K562 (cell line): ENCODE results near the gene FBXL2. TPM values are rescaled to one million over a fixed set of nuclear protein-coding genes. Genes with fewer than 3 reads are reported as not detected.
A peak's percentile ranks its signal among the peaks of the same experiment; 100 is the strongest.

Source experiments
- ATAC-seq: fragments of 200-7000 bp; cut with Tn5 transposase; 3 replicates; pipeline ENCODE4 v1.9.1; 2020; ENCODE audit warnings: moderate library complexity
- BruUV-seq: library from RNA; stranded (reverse); fragments of 400-500 nt; replicated peaks from 2 replicates; lab custom pipeline; 2021; lab: Mats Ljungman, UMichigan
- CTCF ChIA-PET: fragments of 300-600 bp; formaldehyde crosslinking; extraction: SDS; loops from one replicate; lab custom pipeline; 2021; ENCODE audit warnings: low intra/inter-chr PET ratio; lab: Yijun Ruan, JAX
- POLR2A ChIA-PET: fragments of 300-600, 350-650 bp; sonication (Branson Sonifier 250); formaldehyde crosslinking; extraction: SDS; loops from one replicate; lab custom pipeline; 2021; ENCODE audit warnings: antibody characterized with exemption, inconsistent platforms; lab: Yijun Ruan, JAX
- DNase-seq, 4 experiments: peaks; one replicate each; pipeline versions ENCODE4 v3.0.0 to v3.0.0-alpha.2; 2011 to 2018; ENCODE audit warnings: low spot score in 3 of 4, mixed read lengths in 3 of 4; ENCODE audit errors: extremely low read depth in 1 of 4
- FAIRE-seq: peaks from 2 replicates; lab custom pipeline; 2011; peaks lifted over from hg19 to GRCh38; lab: Jason Lieb, UNC
- H2AFZ ChIP-seq: 2 replicates; pipeline ENCODE4 v1.6.0; 2011; ENCODE audit warnings: low read depth, low read length, control low read depth, inconsistent platforms
- H3K27ac ChIP-seq: fragments of 200-600 bp; 3 replicates; pipeline ENCODE4 v1.8.0; 2011; ENCODE audit warnings: low read depth, mild to moderate bottlenecking, control low read depth, inconsistent platforms, low read length, moderate library complexity, mixed read lengths; ENCODE audit errors: extremely low read depth
- H3K27me3 ChIP-seq, 2 experiments: fragments of 300-600 bp in 1 of 2; 2 replicates in 1 of 2; 3 replicates in 1 of 2; pipeline versions ENCODE4 v1.6.0 to v1.8.0; 2011; ENCODE audit warnings: inconsistent platforms in 2 of 2, low read length in 2 of 2, mild to moderate bottlenecking in 1 of 2, mixed read lengths in 1 of 2, moderate library complexity in 1 of 2; ENCODE audit not compliant: control insufficient read depth in 2 of 2, insufficient read depth in 2 of 2
- H3K36me3 ChIP-seq: fragments of 300-600 bp; 3 replicates; pipeline ENCODE4 v1.8.0; 2011; ENCODE audit warnings: mild to moderate bottlenecking, low read length, inconsistent platforms; ENCODE audit not compliant: control insufficient read depth, insufficient read depth
- H3K4me1 ChIP-seq, 2 experiments: fragments of 200-600 bp in 1 of 2; replicated peaks in 1 of 2; 2 replicates in 1 of 2; 3 replicates in 1 of 2; pipeline versions ENCODE4 v1.5.1 to v1.8.0; 2011; ENCODE audit warnings: inconsistent platforms in 2 of 2, low read length in 2 of 2, mild to moderate bottlenecking in 1 of 2, mixed read lengths in 1 of 2, moderate library complexity in 1 of 2; ENCODE audit not compliant: control insufficient read depth in 2 of 2, insufficient read depth in 2 of 2
- H3K4me2 ChIP-seq: 2 replicates; pipeline ENCODE4 v1.6.1; 2011; ENCODE audit warnings: low read length, control low read depth, inconsistent platforms, mixed read lengths; ENCODE audit not compliant: insufficient read depth
- H3K4me3 ChIP-seq: fragments of 200-600 bp; sonication (generic), shearing (Covaris generic); 2 replicates; pipeline ENCODE4 v1.5.1; 2016; ENCODE audit warnings: control low read depth, inconsistent platforms
- H3K79me2 ChIP-seq: fragments of 200-600 bp; 3 replicates; pipeline ENCODE4 v1.8.0; 2011; ENCODE audit warnings: low read length, inconsistent platforms; ENCODE audit not compliant: control insufficient read depth, insufficient read depth
- H3K9ac ChIP-seq, 2 experiments: 2 replicates each; pipeline versions ENCODE4 v1.6.0 to v1.6.1; 2011; ENCODE audit warnings: low read depth in 2 of 2, low read length in 2 of 2, control low read depth in 1 of 2, inconsistent platforms in 1 of 2, mild to moderate bottlenecking in 1 of 2, mixed read lengths in 1 of 2; ENCODE audit not compliant: insufficient read depth in 1 of 2
- H3K9me1 ChIP-seq: one replicate; pipeline ENCODE4 v1.6.0; 2011; ENCODE audit warnings: inconsistent platforms, mild to moderate bottlenecking, low read length, moderate library complexity; ENCODE audit not compliant: control insufficient read depth, insufficient read depth
- H3K9me3 ChIP-seq: replicated peaks from 2 replicates; pipeline ENCODE4 v1.5.1; 2011; ENCODE audit warnings: low read depth, low read length, inconsistent platforms; ENCODE audit not compliant: control insufficient read depth, insufficient read depth
- H4K20me1 ChIP-seq: replicated peaks from 2 replicates; pipeline ENCODE4 v1.6.1; 2011; ENCODE audit warnings: low read length, inconsistent platforms, mixed read lengths; ENCODE audit not compliant: control insufficient read depth, insufficient read depth
- AFF4 ChIP-seq: sonication (generic); formaldehyde crosslinking; IDR thresholded peaks from 2 replicates; pipeline ENCODE4 v1.8.0; 2023; ENCODE audit warnings: mild to moderate bottlenecking, missing genetic modification reagents
- CHD2 ChIP-seq: IDR thresholded peaks from 2 replicates; pipeline ENCODE4 v1.6.1; 2011; ENCODE audit warnings: low read depth, low read length
- HNRNPL ChIP-seq: fragments of 200-400 bp; formaldehyde crosslinking; IDR thresholded peaks from 2 replicates; pipeline ENCODE4 v1.6.1; 2017; ENCODE audit warnings: low read depth, mild to moderate bottlenecking, low read length
- JUN ChIP-seq, 2 experiments: sonication (generic) in 1 of 2; formaldehyde crosslinking in 1 of 2; IDR thresholded peaks; 2 replicates each; pipeline versions ENCODE4 v1.6.1 to v1.8.0; 2012 to 2022; ENCODE audit warnings: borderline replicate concordance in 2 of 2, mild to moderate bottlenecking in 2 of 2, improper control_type of control experiment in 1 of 2, low read depth in 1 of 2, low read length in 1 of 2, missing genetic modification reagents in 1 of 2
- KAT7 ChIP-seq: sonication (generic); formaldehyde crosslinking; IDR thresholded peaks from 2 replicates; pipeline ENCODE4 v1.8.0; 2022; ENCODE audit warnings: missing genetic modification reagents, mild to moderate bottlenecking, borderline replicate concordance
- NR2C1 ChIP-seq, 2 experiments: fragments of 450-650 bp; IDR thresholded peaks; 2 replicates each; pipeline ENCODE4 v1.6.1; 2017; ENCODE audit warnings: mild to moderate bottlenecking in 2 of 2, antibody characterized with exemption in 1 of 2, inconsistent platforms in 1 of 2, missing compliant biosample characterization in 1 of 2, missing genetic modification characterization in 1 of 2
- ZNF586 ChIP-seq: fragments of 450-650 bp; formaldehyde crosslinking; conservative IDR thresholded peaks from 2 replicates; pipeline ENCODE4 v1.4.0; 2020; ENCODE audit warnings: mild to moderate bottlenecking, moderate library complexity
- ZNF699 ChIP-seq: fragments of 250-450 bp; sonication (Bioruptor Pico); IDR thresholded peaks from 2 replicates; pipeline ENCODE4 v1.8.0; 2021; ENCODE audit warnings: mild to moderate bottlenecking, moderate library complexity; ENCODE audit not compliant: insufficient replicate concordance
- WGBS: fragments of 100-300 bp; shearing (Covaris generic); methylation state at CpG from one replicate; pipeline ENCODE4 v1.1.6; 2016; ENCODE audit warnings: low coverage, mixed read lengths; ENCODE audit not compliant: insufficient coverage; ENCODE audit errors: missing lambda C conversion rate; 5-methylcytosine and 5-hydroxymethylcytosine counted together
- in situ Hi-C: fragments of 300-500 bp; cut with MboI; formaldehyde crosslinking; loops from 4 replicates; pipeline ENCODE4 v1.15.0; 2018; ENCODE audit warnings: inconsistent platforms, mixed read lengths
- intact Hi-C: fragments of 100-400 bp; cut with micrococcal nuclease; formaldehyde crosslinking; loops from 2 replicates; pipeline ENCODE4 v1.14.2; 2022
- polyA plus RNA-seq, 8 experiments: library from polyadenylated mRNA; depleted of rRNA in 4 of 8; stranded (reverse) in 5 of 8; unstranded in 3 of 8; fragments of >200 nt; fragmentation: Nextera tagmentation in 2 of 8; fragmentation: Illumina TruSeq in 1 of 8; extraction: Ambion mirVana in 2 of 8; extraction: Trizol in 1 of 8; gene quantifications; 2 replicates each; pipeline versions ENCODE4 v1.2.1 to v1.2.3, GENCODE V29; 2011 to 2014; ENCODE audit warnings: inconsistent platforms in 1 of 8, missing spikeins in 1 of 8
- total RNA-seq, 7 experiments: library from RNA; depleted of rRNA in 6 of 7; stranded (reverse); fragments of >200 nt in 6 of 7; fragmentation: Illumina TruSeq in 2 of 7; extraction: Trizol in 2 of 7; gene quantifications; 2 replicates each; pipeline versions ENCODE4 v1.2.1 to v1.2.3, GENCODE V29; 2011 to 2021; ENCODE audit warnings: low replicate concordance in 1 of 7
- TF ChIP-seq, protein P1 (sequence below): sonication (generic); formaldehyde crosslinking; IDR thresholded peaks from 2 replicates; pipeline ENCODE4 v1.8.1; 2023; ENCODE audit warnings: mild to moderate bottlenecking, missing genetic modification reagents
- TF ChIP-seq, protein P2 (sequence below), 3 experiments: IDR thresholded peaks in 2 of 3; conservative IDR thresholded peaks in 1 of 3; 2 replicates each; pipeline ENCODE4 v1.5.1; 2011 to 2012; ENCODE audit warnings: low read length in 3 of 3, mild to moderate bottlenecking in 3 of 3, control low read depth in 2 of 3, improper control_type of control experiment in 1 of 3, inconsistent platforms in 1 of 3, low read depth in 1 of 3, mixed read lengths in 1 of 3, moderate library complexity in 1 of 3; ENCODE audit not compliant: insufficient read depth in 2 of 3

FBXL2 gene
- total and polyA plus RNA-seq, 9 of the 15 experiments (the other 6 are each of a cell fraction or from before 2014, with no cell fraction given) = 1.3 to 6.9 (median 1.9) TPM

- no peak for TF ChIP-seq AFF4
- TF ChIP-seq HNRNPL = no peak
- TF ChIP-seq CHD2 = no peak
Measured at GRCh38 chr3:33426068-33426467, 148.8 kb downstream of the FBXL2 start (continued).

GRCh38 chr3:33426630-33427317 is 149.5 kb downstream of the FBXL2 start:
- no peak; the same call in 2 of the 3 replicates for ATAC-seq
- ChIA-PET CTCF (no interaction called here), POLR2A (interaction anchor here (0.7 to 6.9 kb wide), 5 partner anchors 7 to 28 kb away, joined by 3 to 94 read pairs (median 6); partner anchors contain the start of gene UBP1)
- Histone ChIP-seq H3K4me2 (no peak overlapping the region), H3K4me3 (no peak overlapping the region), H3K27me3 (no peaks in the 10 kb centered on the region), H3K36me3 (peaks cover 37% of the 10 kb centered on the region; the same call in 2 of the 3 replicates), H3K79me2 (peaks cover 91% of the 10 kb centered on the region), H3K27ac (no peak overlapping the region), H3K9me1 (no peaks in the 10 kb centered on the region), H3K9me3 (no peaks in the 10 kb centered on the region), H3K4me1 (peaks cover 3 to 15% of the 10 kb centered on the region in 2 experiments; a peak in 3 of 5 replicates), H4K20me1 (peaks cover 20% of the 10 kb centered on the region; the same call in 1 of the 2 replicates), H2AFZ (no peak overlapping the region), H3K9ac (no peak overlapping the region)
- FAIRE-seq = no peak
- no peak for TF ChIP-seq ZNF699 (CRISPR knock-in tag)
- no peak for TF ChIP-seq ZNF586 (CRISPR knock-in tag)
- TF ChIP-seq KAT7 (CRISPR knock-in tag) = no peak
- no peak for TF ChIP-seq JUN (IDR thresholded peaks at IDR 0.05; ENCODE audit: borderline replicate concordance, low read depth, low read length)
- TF ChIP-seq JUN (CRISPR knock-in tag; IDR thresholded peaks at IDR 0.05; ENCODE audit: borderline replicate concordance) = no peak
- TF ChIP-seq, protein P1, sequence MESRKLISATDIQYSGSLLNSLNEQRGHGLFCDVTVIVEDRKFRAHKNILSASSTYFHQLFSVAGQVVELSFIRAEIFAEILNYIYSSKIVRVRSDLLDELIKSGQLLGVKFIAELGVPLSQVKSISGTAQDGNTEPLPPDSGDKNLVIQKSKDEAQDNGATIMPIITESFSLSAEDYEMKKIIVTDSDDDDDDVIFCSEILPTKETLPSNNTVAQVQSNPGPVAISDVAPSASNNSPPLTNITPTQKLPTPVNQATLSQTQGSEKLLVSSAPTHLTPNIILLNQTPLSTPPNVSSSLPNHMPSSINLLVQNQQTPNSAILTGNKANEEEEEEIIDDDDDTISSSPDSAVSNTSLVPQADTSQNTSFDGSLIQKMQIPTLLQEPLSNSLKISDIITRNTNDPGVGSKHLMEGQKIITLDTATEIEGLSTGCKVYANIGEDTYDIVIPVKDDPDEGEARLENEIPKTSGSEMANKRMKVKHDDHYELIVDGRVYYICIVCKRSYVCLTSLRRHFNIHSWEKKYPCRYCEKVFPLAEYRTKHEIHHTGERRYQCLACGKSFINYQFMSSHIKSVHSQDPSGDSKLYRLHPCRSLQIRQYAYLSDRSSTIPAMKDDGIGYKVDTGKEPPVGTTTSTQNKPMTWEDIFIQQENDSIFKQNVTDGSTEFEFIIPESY (CRISPR knock-in tag) = peak; percentile 49
- TF ChIP-seq NR2C1 (IDR thresholded peaks at IDR 0.05) = peak; percentile 17; the same call in 1 of the 2 replicates
- TF ChIP-seq NR2C1 (tag; IDR thresholded peaks at IDR 0.05) = no peak
- TF ChIP-seq, protein P2, sequence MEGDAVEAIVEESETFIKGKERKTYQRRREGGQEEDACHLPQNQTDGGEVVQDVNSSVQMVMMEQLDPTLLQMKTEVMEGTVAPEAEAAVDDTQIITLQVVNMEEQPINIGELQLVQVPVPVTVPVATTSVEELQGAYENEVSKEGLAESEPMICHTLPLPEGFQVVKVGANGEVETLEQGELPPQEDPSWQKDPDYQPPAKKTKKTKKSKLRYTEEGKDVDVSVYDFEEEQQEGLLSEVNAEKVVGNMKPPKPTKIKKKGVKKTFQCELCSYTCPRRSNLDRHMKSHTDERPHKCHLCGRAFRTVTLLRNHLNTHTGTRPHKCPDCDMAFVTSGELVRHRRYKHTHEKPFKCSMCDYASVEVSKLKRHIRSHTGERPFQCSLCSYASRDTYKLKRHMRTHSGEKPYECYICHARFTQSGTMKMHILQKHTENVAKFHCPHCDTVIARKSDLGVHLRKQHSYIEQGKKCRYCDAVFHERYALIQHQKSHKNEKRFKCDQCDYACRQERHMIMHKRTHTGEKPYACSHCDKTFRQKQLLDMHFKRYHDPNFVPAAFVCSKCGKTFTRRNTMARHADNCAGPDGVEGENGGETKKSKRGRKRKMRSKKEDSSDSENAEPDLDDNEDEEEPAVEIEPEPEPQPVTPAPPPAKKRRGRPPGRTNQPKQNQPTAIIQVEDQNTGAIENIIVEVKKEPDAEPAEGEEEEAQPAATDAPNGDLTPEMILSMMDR (IDR thresholded peaks at IDR 0.05 in 2 of 3, conservative IDR thresholded peaks at IDR 0.05 in 1 of 3; ENCODE audit: insufficient read depth in 2 of 3, low read depth in 1 of 3, low read length in 3 of 3) = no peak
- intact Hi-C loops = no loop called here
- in situ Hi-C loops = no loop called here
- WGBS = 83% methylated on average over 10 of the region's 10 CpGs
- no peak for DNase-seq
- no TSS peak for BruUV-seq
